Thyroid gland (tissue), 4 donors: ENCODE data around the gene TRPM2.

ENCODE experiments used
- POLR2A ChIP-seq, 2 donors: fragments of 450-650 bp; IDR thresholded peaks; one replicate each; pipeline ENCODE4 v1.6.1; 2017; ENCODE audit warnings: antibody characterized with exemption in 2 of 2, mild to moderate bottlenecking in 2 of 2, moderate library complexity in 1 of 2
- TF ChIP-seq, protein P1 (sequence below), 6 experiments: fragments of 200-600 bp in 3 of 6; fragments of 450-650 bp in 3 of 6; sonication (generic) in 3 of 6; IDR thresholded peaks; one replicate each; pipeline ENCODE4 v1.5.1; 2016 to 2019; ENCODE audit warnings: antibody characterized with exemption in 6 of 6, mild to moderate bottlenecking in 2 of 6, inconsistent platforms in 1 of 6, moderate library complexity in 1 of 6

DNA sequence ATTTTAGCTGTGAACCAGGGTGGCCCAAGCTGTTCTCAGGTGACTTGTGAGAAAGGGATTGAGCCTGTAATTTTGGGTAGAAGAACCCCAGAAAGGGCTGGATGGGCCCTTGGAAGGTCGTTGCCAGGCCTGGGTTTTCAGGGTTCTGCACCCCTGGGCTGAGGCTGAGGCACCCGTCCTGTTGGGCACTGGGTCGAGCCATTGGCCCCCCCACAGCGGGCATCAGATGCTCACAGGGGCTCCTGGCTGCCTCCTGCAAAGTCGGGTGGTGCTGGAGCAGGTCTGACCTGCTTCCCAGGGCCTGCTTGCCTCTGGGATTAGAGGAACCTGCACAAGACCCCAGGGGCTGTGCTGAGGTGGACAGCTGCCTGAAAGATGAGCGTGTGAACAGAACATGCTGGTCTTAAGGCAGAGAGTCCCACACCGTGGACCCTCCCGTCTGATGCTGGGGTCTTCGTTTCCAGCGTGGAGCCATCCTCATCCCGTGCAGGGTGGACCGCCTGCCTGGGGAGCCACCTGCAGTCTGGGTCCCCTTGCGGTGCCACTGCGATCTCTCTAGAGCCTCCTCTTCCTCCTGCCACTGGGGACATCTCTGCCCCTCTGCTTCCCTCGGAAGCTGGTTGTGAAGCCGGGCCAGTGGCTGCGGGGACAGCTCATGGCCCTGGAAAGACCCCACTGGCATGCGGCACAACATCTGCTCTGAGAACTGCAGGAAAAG is 1.7 kb upstream of the TRPM2 start:
- TF ChIP-seq POLR2A (IDR thresholded peaks at IDR 0.05), result no peak
- TF ChIP-seq, protein P1, sequence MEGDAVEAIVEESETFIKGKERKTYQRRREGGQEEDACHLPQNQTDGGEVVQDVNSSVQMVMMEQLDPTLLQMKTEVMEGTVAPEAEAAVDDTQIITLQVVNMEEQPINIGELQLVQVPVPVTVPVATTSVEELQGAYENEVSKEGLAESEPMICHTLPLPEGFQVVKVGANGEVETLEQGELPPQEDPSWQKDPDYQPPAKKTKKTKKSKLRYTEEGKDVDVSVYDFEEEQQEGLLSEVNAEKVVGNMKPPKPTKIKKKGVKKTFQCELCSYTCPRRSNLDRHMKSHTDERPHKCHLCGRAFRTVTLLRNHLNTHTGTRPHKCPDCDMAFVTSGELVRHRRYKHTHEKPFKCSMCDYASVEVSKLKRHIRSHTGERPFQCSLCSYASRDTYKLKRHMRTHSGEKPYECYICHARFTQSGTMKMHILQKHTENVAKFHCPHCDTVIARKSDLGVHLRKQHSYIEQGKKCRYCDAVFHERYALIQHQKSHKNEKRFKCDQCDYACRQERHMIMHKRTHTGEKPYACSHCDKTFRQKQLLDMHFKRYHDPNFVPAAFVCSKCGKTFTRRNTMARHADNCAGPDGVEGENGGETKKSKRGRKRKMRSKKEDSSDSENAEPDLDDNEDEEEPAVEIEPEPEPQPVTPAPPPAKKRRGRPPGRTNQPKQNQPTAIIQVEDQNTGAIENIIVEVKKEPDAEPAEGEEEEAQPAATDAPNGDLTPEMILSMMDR (IDR thresholded peaks at IDR 0.05), result no peak
